Lung microvascular endothelial cell (primary cell): ENCODE data around the gene TMEM129. TPM values are rescaled to one million over a fixed set of nuclear protein-coding genes. Genes with fewer than 3 reads are reported as not detected.
"Not testable (repeated sequence)": the region's sequence is repeated elsewhere in the genome, so short reads cannot be mapped to it uniquely, and the experiment has no call there.

Source experiments
- DNase-seq, 2 donors: peaks; one replicate each; pipeline versions ENCODE4 v3.0.0 to v3.0.0-alpha.2; 2010; ENCODE audit warnings: low read depth in 2 of 2
- total RNA-seq: library from RNA; depleted of rRNA; stranded (reverse); fragments of >200 nt; gene quantifications from 2 replicates; pipeline ENCODE4 v1.2.1, GENCODE V29; 2014

TMEM129 gene
- total RNA-seq, 1 donor from 2014 or later: 30.8 TPM

- not testable (repeated sequence) for DNase-seq
These were observed 19.5 kb downstream of the TMEM129 start for GRCh38 chr4:1701671-1702070.

GRCh38 chr4:1695913-1696312 is 25.2 kb downstream of the TMEM129 start:
- DNase-seq: no peak

- peak; percentile 84 to 90 for DNase-seq
These were observed 27.8 kb downstream of the TMEM129 start for GRCh38 chr4:1693131-1693896.

- DNase-seq: no peak
These were observed 29.3 kb downstream of the TMEM129 start for GRCh38 chr4:1691737-1692373.

GRCh38 chr4:1690698-1691097 is 30.4 kb downstream of the TMEM129 start:
- DNase-seq: no peak

GRCh38 chr4:1686440-1687036 is 34.6 kb downstream of the TMEM129 start:
- DNase-seq: no peak

GRCh38 chr4:1685235-1686150 is 35.6 kb downstream of the TMEM129 start:
- DNase-seq: no peak

GRCh38 chr4:1684506-1685234 is 36.5 kb downstream of the TMEM129 start:
- DNase-seq: no peak

GRCh38 chr4:1683736-1684505 is 37.2 kb downstream of the TMEM129 start, which contains the start of gene FAM53A:
FAM53A (minus strand) TSS chr4:1684313; CDS start chr4:1668741, 15,572 bp downstream.
- DNase-seq: peak; percentile 89

- peak; percentile 22 to 72 for DNase-seq
These were observed 37.8 kb downstream of the TMEM129 start for GRCh38 chr4:1683261-1683735.

- no peak for DNase-seq
These were observed 38.3 kb downstream of the TMEM129 start for GRCh38 chr4:1682860-1683259.

GRCh38 chr4:1678244-1678643 is 42.9 kb downstream of the TMEM129 start:
- no peak for DNase-seq

- no peak for DNase-seq
These were observed 44.3 kb downstream of the TMEM129 start for GRCh38 chr4:1676605-1677525.

GRCh38 chr4:1675802-1676137 is 45.4 kb downstream of the TMEM129 start:
- DNase-seq: no peak

GRCh38 chr4:1675136-1675801 is 45.9 kb downstream of the TMEM129 start:
- DNase-seq: no peak

GRCh38 chr4:1674682-1675081 is 46.4 kb downstream of the TMEM129 start:
- DNase-seq: no peak

GRCh38 chr4:1673671-1674070 is 47.5 kb downstream of the TMEM129 start:
- peak in 1 of 2 donors; percentile 9 for DNase-seq

- DNase-seq: not testable (repeated sequence)
These were observed 50.1 kb downstream of the TMEM129 start for GRCh38 chr4:1671011-1671410.
